Mucosa of descending colon (tissue), 3 donors: Measurements from ENCODE around the gene ZNF827. TPM values are rescaled to one million over a fixed set of nuclear protein-coding genes. Genes with fewer than 3 reads are reported as not detected.

ENCODE experiments used
- ATAC-seq: fragments of 200-7000 bp; cut with Tn5 transposase; one replicate; pipeline ENCODE4 v1.9.1; 2020; ENCODE audit warnings: mild to moderate bottlenecking, moderate library complexity
- DNase-seq, 3 donors: peaks; one replicate each; pipeline ENCODE4 v3.0.0-alpha.2; 2020
- H3K36me3 ChIP-seq: fragments of 200-600 bp; one replicate; pipeline ENCODE4 v1.8.0; 2021; ENCODE audit warnings: low read depth, mild to moderate bottlenecking
- H3K4me1 ChIP-seq: fragments of 200-600 bp; one replicate; pipeline ENCODE4 v1.8.0; 2021; ENCODE audit warnings: low read depth, mild to moderate bottlenecking
- H3K4me3 ChIP-seq: fragments of 200-600 bp; one replicate; pipeline ENCODE4 v1.8.0; 2021; ENCODE audit warnings: mild to moderate bottlenecking
- H3K9me3 ChIP-seq: fragments of 200-600 bp; one replicate; pipeline ENCODE4 v1.8.0; 2021; ENCODE audit warnings: mild to moderate bottlenecking
- CTCF ChIP-seq: fragments of 200-600 bp; IDR thresholded peaks from one replicate; pipeline ENCODE4 v1.8.0; 2022; ENCODE audit warnings: antibody characterized with exemption, mild to moderate bottlenecking
- intact Hi-C, 2 donors: fragments of 100-400 bp; cut with DNase I in 1 of 2; cut with micrococcal nuclease in 1 of 2; formaldehyde crosslinking; loops; one replicate each; pipeline versions ENCODE4 v1.11.0 to v1.11.1; 2022; cut with DNase I, micrococcal nuclease
- total RNA-seq, 3 donors: library from RNA; stranded (reverse); fragmentation: NEBNext Ultra II Directional in 2 of 3; extraction: Animal tissue kit (Norgen Biotek cat#: 25700) in 2 of 3; gene quantifications; one replicate each; pipeline versions ENCODE4 v1.2.1 to v1.2.4, GENCODE V29; 2021 to 2023
- donor health status: DM: no; HTN: no; CAD: no; lungs with moderate emphysema.
- donor health status: DM: no; HTN: no; CAD: no.
- donor health status: DM: no; HTN: yes; CAD: no.

ZNF827 gene
- total RNA-seq, 3 donors from 2014 or later, result 21.9 to 37.4 (median 29.7) TPM

DNA sequence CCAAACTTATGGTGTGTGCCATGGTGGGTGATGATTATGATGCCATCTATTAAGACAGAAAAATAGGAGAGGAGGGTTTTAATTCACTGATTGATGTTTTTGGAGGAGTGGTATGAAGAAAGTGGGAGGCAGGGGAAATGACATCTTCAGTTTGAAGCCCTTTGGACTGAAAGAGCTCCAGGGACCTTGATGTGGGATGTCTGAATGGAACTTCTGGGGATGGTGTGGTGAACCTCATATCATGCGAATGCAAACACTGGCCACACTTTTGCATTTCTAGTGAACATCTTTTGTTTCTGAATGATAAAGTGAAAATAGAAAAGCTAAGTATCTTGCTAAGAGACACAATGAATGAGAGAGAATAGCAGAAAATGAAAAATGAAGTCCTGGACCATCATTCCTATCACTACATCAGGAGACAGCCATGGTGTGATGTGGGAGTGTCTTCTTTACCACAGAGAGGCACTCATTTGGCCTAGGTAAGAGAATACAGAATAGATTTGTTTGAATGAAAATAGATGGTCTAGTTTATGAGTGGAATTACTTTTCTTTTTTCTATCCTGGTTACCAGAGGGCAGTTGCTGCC is 123.5 kb downstream of the ZNF827 start:
- no peaks in the 10 kb centered on the region for H3K36me3 ChIP-seq
- H3K9me3 ChIP-seq, result no peaks in the 10 kb centered on the region
- no peaks in the 10 kb centered on the region for H3K4me1 ChIP-seq
- no peak for ATAC-seq
- TF ChIP-seq CTCF, result no peak
- no peak overlapping the region for H3K4me3 ChIP-seq
- intact Hi-C loops, result no loop called here
- DNase-seq, result no peak

DNA sequence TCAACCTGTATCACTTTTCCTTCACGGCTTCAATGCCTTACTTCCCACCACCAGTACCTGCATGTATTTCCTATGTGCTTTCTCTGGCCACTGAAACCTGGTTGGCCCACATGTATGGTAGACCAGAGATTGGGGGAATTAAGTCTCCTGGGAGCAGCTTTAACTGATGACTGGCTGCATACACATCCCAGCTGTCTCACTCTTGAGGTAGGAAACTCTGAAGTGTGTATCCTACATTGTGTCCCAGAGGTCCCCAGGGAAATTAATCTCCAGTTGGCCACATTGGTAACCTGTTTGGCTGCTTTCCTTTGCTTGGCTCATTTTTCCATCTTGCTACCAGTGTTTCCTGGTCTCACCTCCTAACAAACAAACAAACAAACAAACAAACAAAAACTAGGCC is 124.4 kb downstream of the ZNF827 start:
- no peak overlapping the region for H3K4me3 ChIP-seq
- no peak for ATAC-seq
- intact Hi-C loops, result no loop called here
- no peak for TF ChIP-seq CTCF
- H3K4me1 ChIP-seq, result no peaks in the 10 kb centered on the region
- H3K36me3 ChIP-seq, result no peaks in the 10 kb centered on the region
- DNase-seq, result no peak
- peaks cover 4% of the 10 kb centered on the region for H3K9me3 ChIP-seq

DNA sequence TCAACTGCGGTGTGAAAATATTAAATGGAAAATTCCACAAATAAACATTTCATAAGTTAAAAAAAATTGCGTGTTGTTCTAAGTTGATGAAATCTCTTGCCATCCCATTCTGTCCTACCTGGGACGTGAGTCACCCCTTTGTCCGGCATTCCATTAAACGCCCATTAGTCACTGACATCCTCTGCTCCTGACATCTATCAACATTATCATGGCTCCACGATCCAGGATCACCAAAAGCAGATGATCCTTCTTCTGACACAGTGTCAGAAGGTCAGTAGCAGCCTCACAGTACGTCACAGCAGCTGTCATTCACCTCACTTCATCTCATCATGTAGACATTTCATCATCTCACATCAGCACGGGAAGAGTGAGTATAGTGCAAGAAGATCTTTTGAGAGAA is 125.7 kb downstream of the ZNF827 start:
- Histone ChIP-seq H3K4me3 (no peak overlapping the region), H3K9me3 (peaks cover 4% of the 10 kb centered on the region), H3K36me3 (no peaks in the 10 kb centered on the region), H3K4me1 (no peaks in the 10 kb centered on the region)
- TF ChIP-seq CTCF, result no peak
- DNase-seq (no peak), ATAC-seq (no peak)
- intact Hi-C loops, result no loop called here

DNA sequence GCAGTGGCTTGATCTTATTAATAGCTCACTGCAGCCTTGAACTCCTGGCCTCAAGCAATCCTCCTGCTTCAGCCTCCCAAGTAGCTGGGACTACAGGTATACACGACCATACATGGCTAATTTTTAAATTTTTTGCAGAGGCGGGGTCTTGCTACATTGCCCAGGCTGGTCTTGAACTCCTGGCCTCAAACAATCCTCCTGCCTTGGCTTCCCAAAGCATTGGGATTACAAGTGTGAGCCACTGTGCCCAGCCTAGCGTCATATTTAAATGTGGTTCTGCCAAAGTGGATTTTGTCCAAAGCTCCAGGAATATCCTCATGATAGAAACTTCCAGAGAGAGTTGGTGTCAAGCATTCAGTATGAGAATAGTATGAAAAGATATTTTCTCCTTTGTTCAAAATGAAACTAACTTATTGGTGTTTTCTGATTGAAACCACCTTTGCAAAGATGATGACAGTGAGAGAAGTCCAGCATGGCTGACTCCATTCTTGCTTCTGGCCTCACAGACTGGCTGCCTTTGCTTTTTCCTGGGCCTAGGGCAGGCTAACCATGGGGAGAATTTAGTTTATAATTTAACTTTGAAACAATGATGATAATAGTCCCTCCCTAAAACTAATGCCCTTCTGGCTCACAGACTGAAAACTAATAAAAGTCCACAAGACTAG is 129.6 kb downstream of the ZNF827 start:
- TF ChIP-seq CTCF, result no peak
- no peaks in the 10 kb centered on the region for H3K4me1 ChIP-seq
- peaks cover 4% of the 10 kb centered on the region for H3K9me3 ChIP-seq
- ATAC-seq (no peak), DNase-seq (no peak)
- H3K36me3 ChIP-seq, result no peaks in the 10 kb centered on the region
- intact Hi-C loops, result no loop called here
- no peak overlapping the region for H3K4me3 ChIP-seq

- intact Hi-C loops, result no loop called here
- ATAC-seq (peak; percentile 73), DNase-seq (no peak)
- H3K4me1 ChIP-seq, result no peaks in the 10 kb centered on the region
- H3K9me3 ChIP-seq, result peaks cover 4% of the 10 kb centered on the region
- H3K36me3 ChIP-seq, result no peaks in the 10 kb centered on the region
- no peak for TF ChIP-seq CTCF
- no peak overlapping the region for H3K4me3 ChIP-seq
These were observed 130.5 kb downstream of the ZNF827 start for GRCh38 chr4:145808021-145808650.
